HEK293 (cell line): ENCODE data around the gene PLS1.
A peak's percentile ranks its signal among the peaks of the same experiment; 100 is the strongest.
"Not testable (repeated sequence)": the region's sequence is repeated elsewhere in the genome, so short reads cannot be mapped to it uniquely, and the experiment has no call there.

ENCODE experiments used
- CTCF ChIA-PET: fragments of 350-600 bp; formaldehyde crosslinking; extraction: SDS; loops from one replicate; lab custom pipeline; 2021; ENCODE audit warnings: antibody characterized with exemption; lab: Yijun Ruan, JAX
- POLR2A ChIA-PET: fragments of 300-600 bp; formaldehyde crosslinking; extraction: SDS; loops from one replicate; lab custom pipeline; 2020; ENCODE audit warnings: antibody characterized with exemption, inconsistent platforms; lab: Yijun Ruan, JAX
- H3K27ac ChIP-seq: fragments of 200-500 bp; sonication (Bioruptor generic); 2 replicates; pipeline ENCODE4 v1.5.1; 2014; ENCODE audit warnings: low read depth, low read length, control low read depth, inconsistent platforms; ENCODE audit errors: extremely low read depth
- H3K36me3 ChIP-seq, 2 experiments: fragments of 200-500 bp in 1 of 2; sonication (Bioruptor generic) in 1 of 2; 1 replicate in 1 of 2; 2 replicates in 1 of 2; pipeline ENCODE4 v1.5.1; 2014 to 2017; ENCODE audit warnings: inconsistent platforms in 2 of 2, low read length in 2 of 2; ENCODE audit not compliant: control insufficient read depth in 2 of 2, insufficient read depth in 1 of 2
- H3K4me1 ChIP-seq: fragments of 200-500 bp; sonication (Bioruptor generic); 2 replicates; pipeline ENCODE4 v1.5.1; 2014; ENCODE audit warnings: mild to moderate bottlenecking, low read length, inconsistent platforms; ENCODE audit not compliant: control insufficient read depth, insufficient read depth
- H3K4me3 ChIP-seq: 2 replicates; pipeline ENCODE4 v1.5.1; 2011; ENCODE audit warnings: low read depth, mild to moderate bottlenecking, control low read depth, low read length, moderate library complexity
- H3K9me3 ChIP-seq: fragments of 200-500 bp; sonication (Bioruptor generic); 2 replicates; pipeline ENCODE4 v1.5.1; 2014; ENCODE audit warnings: low read depth, low read length, inconsistent platforms; ENCODE audit not compliant: control insufficient read depth, insufficient read depth
- AEBP2 ChIP-seq: fragments of 450-650 bp; formaldehyde crosslinking; IDR thresholded peaks from 2 replicates; pipeline ENCODE4 v1.5.1; 2016; ENCODE audit warnings: missing biosample characterization, missing genetic modification characterization, borderline replicate concordance
- GLI4 ChIP-seq: fragments of 450-650 bp; formaldehyde crosslinking; IDR thresholded peaks from 2 replicates; pipeline ENCODE4 v1.5.1; 2016; ENCODE audit warnings: missing biosample characterization, missing genetic modification characterization
- GLIS1 ChIP-seq: fragments of 450-650 bp; formaldehyde crosslinking; IDR thresholded peaks from 2 replicates; pipeline ENCODE4 v1.5.1; 2016; ENCODE audit warnings: missing biosample characterization, missing genetic modification characterization
- KLF16 ChIP-seq: fragments of 450-650 bp; formaldehyde crosslinking; IDR thresholded peaks from 2 replicates; pipeline ENCODE4 v1.5.1; 2017; ENCODE audit warnings: missing biosample characterization, missing genetic modification characterization
- MZF1 ChIP-seq: fragments of 450-650 bp; formaldehyde crosslinking; IDR thresholded peaks from 2 replicates; pipeline ENCODE4 v1.5.1; 2017; ENCODE audit warnings: missing biosample characterization, missing genetic modification characterization, borderline replicate concordance
- SCRT1 ChIP-seq: fragments of 450-650 bp; formaldehyde crosslinking; IDR thresholded peaks from 2 replicates; pipeline ENCODE4 v1.5.1; 2016; ENCODE audit warnings: missing biosample characterization, missing genetic modification characterization, borderline replicate concordance
- SCRT2 ChIP-seq: fragments of 450-650 bp; formaldehyde crosslinking; IDR thresholded peaks from 2 replicates; pipeline ENCODE4 v1.5.1; 2016; ENCODE audit warnings: missing biosample characterization, missing genetic modification characterization
- YY1 ChIP-seq: fragments of 450-650 bp; formaldehyde crosslinking; IDR thresholded peaks from 2 replicates; pipeline ENCODE4 v1.5.1; 2018; ENCODE audit warnings: missing biosample characterization, missing genetic modification characterization
- ZNF146 ChIP-seq: fragments of 450-650 bp; formaldehyde crosslinking; IDR thresholded peaks from 2 replicates; pipeline ENCODE4 v1.5.1; 2016; ENCODE audit warnings: missing biosample characterization, missing genetic modification characterization
- ZNF175 ChIP-seq: fragments of 450-650 bp; formaldehyde crosslinking; IDR thresholded peaks from 2 replicates; pipeline ENCODE4 v1.5.1; 2016; ENCODE audit warnings: missing biosample characterization, missing genetic modification characterization
- ZNF350 ChIP-seq: fragments of 450-650 bp; formaldehyde crosslinking; IDR thresholded peaks from 2 replicates; pipeline ENCODE4 v1.5.0; 2017; ENCODE audit warnings: missing biosample characterization, mild to moderate bottlenecking, missing genetic modification characterization
- ZNF501 ChIP-seq: fragments of 450-650 bp; formaldehyde crosslinking; IDR thresholded peaks from 2 replicates; pipeline ENCODE4 v1.5.1; 2016; ENCODE audit warnings: missing biosample characterization, missing genetic modification characterization
- ZNF560 ChIP-seq: fragments of 450-650 bp; formaldehyde crosslinking; IDR thresholded peaks from 2 replicates; pipeline ENCODE4 v1.5.1; 2017; ENCODE audit warnings: missing biosample characterization, missing genetic modification characterization, borderline replicate concordance
- ZNF707 ChIP-seq: fragments of 450-650 bp; formaldehyde crosslinking; IDR thresholded peaks from 2 replicates; pipeline ENCODE4 v1.5.1; 2016; ENCODE audit warnings: missing biosample characterization, missing genetic modification characterization
- ZNF843 ChIP-seq: fragments of 450-650 bp; formaldehyde crosslinking; IDR thresholded peaks from 2 replicates; pipeline ENCODE4 v1.5.1; 2016; ENCODE audit warnings: missing biosample characterization, missing genetic modification characterization
- ZSCAN18 ChIP-seq: fragments of 450-650 bp; formaldehyde crosslinking; IDR thresholded peaks from 2 replicates; pipeline ENCODE4 v1.5.1; 2016; ENCODE audit warnings: missing biosample characterization, missing genetic modification characterization
- TF ChIP-seq, protein P1 (sequence below): fragments of 450-650 bp; formaldehyde crosslinking; IDR thresholded peaks from 2 replicates; pipeline ENCODE4 v1.5.1; 2016; ENCODE audit warnings: missing biosample characterization, missing genetic modification characterization

The PLS1 gene

GRCh38 chr3:142569422-142569821 is 26.8 kb upstream of the PLS1 start:
- POLR2A ChIA-PET, H3K4me3 ChIP-seq, CTCF ChIA-PET, H3K27ac ChIP-seq, H3K4me1 ChIP-seq, H3K9me3 ChIP-seq: not testable (repeated sequence)
- 0 out of 2 replicates have a peak, but pooled peaks have one; percentile 10 for TF ChIP-seq GLIS1 (tag by site-specific recombination)
- TF ChIP-seq, protein P1, sequence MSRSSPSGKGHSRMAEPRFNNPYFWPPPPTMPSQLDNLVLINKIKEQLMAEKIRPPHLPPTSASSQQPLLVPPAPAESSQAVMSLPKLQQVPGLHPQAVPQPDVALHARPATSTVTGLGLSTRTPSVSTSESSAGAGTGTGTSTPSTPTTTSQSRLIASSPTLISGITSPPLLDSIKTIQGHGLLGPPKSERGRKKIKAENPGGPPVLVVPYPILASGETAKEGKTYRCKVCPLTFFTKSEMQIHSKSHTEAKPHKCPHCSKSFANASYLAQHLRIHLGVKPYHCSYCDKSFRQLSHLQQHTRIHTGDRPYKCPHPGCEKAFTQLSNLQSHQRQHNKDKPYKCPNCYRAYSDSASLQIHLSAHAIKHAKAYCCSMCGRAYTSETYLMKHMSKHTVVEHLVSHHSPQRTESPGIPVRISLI (tag by site-specific recombination): peak; percentile 70
- peaks cover 5 to 16% of the 10 kb centered on the region in 2 experiments; a peak in 2 of 3 replicates for H3K36me3 ChIP-seq

- not testable (repeated sequence) for H3K9me3 ChIP-seq, H3K4me3 ChIP-seq, H3K27ac ChIP-seq, H3K4me1 ChIP-seq, H3K36me3 ChIP-seq
- TF ChIP-seq SCRT1 (tag by site-specific recombination) (peak; percentile 62), SCRT2 (tag by site-specific recombination) (peak; percentile 70)
- ChIA-PET POLR2A (interaction anchor here (0.7 kb wide), 1 partner anchor 290 kb away, joined by 4 read pairs; no protein-coding TSS in a partner anchor), CTCF (interaction anchor here (0.7 kb wide), 1 partner anchor 463 kb away, joined by 3 read pairs; no protein-coding TSS in a partner anchor)
Observed at GRCh38 chr3:142574223-142574622, 22.0 kb upstream of the PLS1 start.

- 0 out of 2 replicates have a peak, but pooled peaks cover 2% of the 10 kb centered on the region for H3K4me1 ChIP-seq
- no peaks in the 10 kb centered on the region for H3K9me3 ChIP-seq
- no peak for TF ChIP-seq AEBP2 (tag by site-specific recombination)
- no peak for TF ChIP-seq ZNF350 (tag by site-specific recombination)
- no peak for TF ChIP-seq ZNF175
- H3K27ac ChIP-seq: no peak overlapping the region
- POLR2A ChIA-PET: no interaction called here
- CTCF ChIA-PET: interaction anchor here (0.7 kb wide), 1 partner anchor 463 kb away, joined by 3 read pairs; no protein-coding TSS in a partner anchor
- H3K4me3 ChIP-seq: no peak overlapping the region
- no peaks in the 10 kb centered on the region for H3K36me3 ChIP-seq
Observed at GRCh38 chr3:142574665-142575064, 21.5 kb upstream of the PLS1 start.

GRCh38 chr3:142576792-142577191 is 19.4 kb upstream of the PLS1 start:
- ChIA-PET CTCF (interaction anchor here (0.7 to 1.2 kb wide), 2 partner anchors 9 to 253 kb away, joined by 4 to 6 read pairs; no protein-coding TSS in a partner anchor), POLR2A (interaction anchor here (1.9 kb wide), 1 partner anchor 425 kb away, joined by 6 read pairs; the partner anchor contains the start of gene U2SURP)
- H3K4me3 ChIP-seq: no peak overlapping the region
- 0 out of 2 replicates have a peak, but pooled peaks cover 2% of the 10 kb centered on the region for H3K4me1 ChIP-seq
- no peaks in the 10 kb centered on the region for H3K36me3 ChIP-seq
- no peak overlapping the region for H3K27ac ChIP-seq
- H3K9me3 ChIP-seq: no peaks in the 10 kb centered on the region
- TF ChIP-seq MZF1 (tag by site-specific recombination): no peak
- TF ChIP-seq ZNF560: no peak
- no peak for TF ChIP-seq ZSCAN18 (tag by site-specific recombination)
- no peak for TF ChIP-seq YY1
- TF ChIP-seq ZNF843 (tag by site-specific recombination): no peak
- TF ChIP-seq ZNF707 (tag by site-specific recombination): no peak
- TF ChIP-seq ZNF501 (tag by site-specific recombination): no peak
- no peak for TF ChIP-seq KLF16 (tag by site-specific recombination)
- no peak for TF ChIP-seq ZNF146 (tag by site-specific recombination)
- TF ChIP-seq GLI4: no peak
